ENCODE results near the gene DNM1.

Gene DNM1

GRCh38 chr9:128242124-128242523 lies 38.9 kb downstream of the DNM1 start:
- no peak for FAIRE-seq

DNA sequence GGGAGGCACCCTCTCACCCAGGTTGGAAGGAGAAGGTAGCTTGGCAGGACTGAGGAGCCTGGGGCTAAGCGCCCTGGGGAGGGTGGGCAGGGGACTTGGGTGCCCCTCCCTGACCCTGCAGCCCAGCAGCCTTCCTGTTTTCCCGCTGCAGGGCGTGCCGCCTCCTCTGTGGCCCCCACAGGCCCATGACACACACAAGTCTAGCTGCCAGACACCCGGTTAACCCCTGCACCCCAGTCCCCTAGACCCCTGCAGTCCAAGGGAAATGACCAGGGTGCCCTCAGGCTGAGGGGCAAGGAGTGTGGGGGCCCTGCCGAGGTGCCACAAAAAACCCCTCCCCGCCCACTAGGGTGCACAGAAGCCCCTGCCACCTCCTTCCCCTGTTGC lies 39.6 kb downstream of the DNM1 start:
- FAIRE-seq (no peak), DNase-seq (ENCODE audit: insufficient read length) (no peak)
- TF ChIP-seq POLR2AphosphoS5 (IDR thresholded peaks at IDR 0.05; ENCODE audit: low read depth, low read length), result no peak
- no peak for TF ChIP-seq TAF1 (IDR thresholded peaks at IDR 0.05; ENCODE audit: borderline replicate concordance, low read depth, low read length)
- TF ChIP-seq POLR2A (IDR thresholded peaks at IDR 0.05; ENCODE audit: low read depth, low read length), result no peak

More at GRCh38 chr9:128242124-128242523, 38.9 kb downstream of the DNM1 start:
- no peak for DNase-seq (ENCODE audit: insufficient read length)
- TF ChIP-seq TAF1 (IDR thresholded peaks at IDR 0.05; ENCODE audit: borderline replicate concordance, low read depth, low read length) (no peak), POLR2AphosphoS5 (IDR thresholded peaks at IDR 0.05; ENCODE audit: low read depth, low read length) (no peak), POLR2A (IDR thresholded peaks at IDR 0.05; ENCODE audit: low read depth, low read length) (no peak)

DNA sequence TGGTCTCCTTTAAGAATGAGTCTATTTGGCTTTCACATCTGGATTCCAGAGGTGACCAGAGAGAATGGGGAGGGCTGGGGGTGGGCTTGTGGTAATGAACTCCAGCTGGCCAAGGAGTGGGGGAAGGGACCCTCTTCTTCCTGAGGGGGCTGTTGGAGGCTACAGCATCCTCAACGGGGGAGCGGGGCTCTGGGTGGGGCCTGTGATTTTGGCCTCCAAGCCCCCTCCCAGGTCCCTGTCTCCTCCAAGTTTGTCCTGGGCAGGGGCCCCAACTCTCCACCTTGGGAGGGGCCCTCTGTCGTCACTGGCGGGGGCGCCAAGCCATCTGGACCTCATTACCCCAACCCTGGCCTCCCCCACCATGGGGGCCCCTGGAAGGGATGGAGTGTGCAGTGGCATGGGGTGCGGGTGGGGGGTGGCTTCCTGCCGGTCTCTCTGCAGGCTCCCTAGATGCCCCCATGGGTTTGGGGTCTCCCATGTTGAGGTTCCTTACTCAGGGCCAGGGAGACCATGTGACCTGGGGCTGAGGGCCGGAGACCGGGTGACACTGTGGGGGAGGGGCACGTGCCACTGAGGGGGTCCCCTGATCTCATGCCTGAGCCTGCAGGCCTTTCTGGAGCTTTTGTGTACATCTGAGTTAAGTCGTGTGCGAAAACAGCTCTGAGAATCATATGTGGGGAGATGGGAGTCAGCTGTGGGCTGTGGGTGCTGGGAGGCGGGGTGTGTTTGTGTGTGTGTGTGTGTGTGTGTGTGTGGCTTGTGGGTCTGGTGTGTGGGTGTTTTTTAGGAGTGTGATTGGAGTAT lies 40.2 kb downstream of the DNM1 start:
- TF ChIP-seq POLR2A (IDR thresholded peaks at IDR 0.05; ENCODE audit: low read depth, low read length) (no peak), POLR2AphosphoS5 (IDR thresholded peaks at IDR 0.05; ENCODE audit: low read depth, low read length) (no peak), TAF1 (IDR thresholded peaks at IDR 0.05; ENCODE audit: borderline replicate concordance, low read depth, low read length) (no peak)
- FAIRE-seq, result no peak
- no peak for DNase-seq (ENCODE audit: insufficient read length)

GRCh38 chr9:128244091-128244836 lies 41.1 kb downstream of the DNM1 start:
- DNase-seq (ENCODE audit: insufficient read length), result no peak
- TF ChIP-seq POLR2A (IDR thresholded peaks at IDR 0.05; ENCODE audit: low read depth, low read length), result no peak
- no peak for TF ChIP-seq POLR2AphosphoS5 (IDR thresholded peaks at IDR 0.05; ENCODE audit: low read depth, low read length)
- FAIRE-seq, result no peak

DNA sequence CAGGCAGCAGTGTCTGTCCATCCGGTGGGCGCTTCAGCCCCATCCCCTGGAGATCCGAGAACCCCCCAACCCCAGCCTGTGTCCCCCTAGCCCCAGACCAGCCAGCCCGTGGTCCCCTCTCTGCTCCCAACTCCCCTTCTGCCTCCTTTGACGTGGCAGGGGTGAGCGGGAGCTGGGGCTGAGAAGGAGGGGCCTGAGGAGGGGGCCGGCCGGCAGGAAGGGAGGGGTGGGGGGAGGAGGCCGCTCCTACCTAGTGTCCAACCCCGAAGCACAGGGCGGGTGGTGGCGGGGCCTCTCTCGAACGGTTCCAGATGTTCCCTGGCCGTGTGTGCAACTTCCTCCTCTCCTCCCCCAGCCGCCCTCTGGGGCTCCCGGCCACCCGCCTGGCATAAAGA lies 41.7 kb downstream of the DNM1 start:
- FAIRE-seq (no peak), DNase-seq (ENCODE audit: insufficient read length) (no peak)
- TF ChIP-seq TAF1 (IDR thresholded peaks at IDR 0.05; ENCODE audit: borderline replicate concordance, low read depth, low read length) (no peak), POLR2AphosphoS5 (IDR thresholded peaks at IDR 0.05; ENCODE audit: low read depth, low read length) (no peak), POLR2A (IDR thresholded peaks at IDR 0.05; ENCODE audit: low read depth, low read length) (no peak)

- TF ChIP-seq POLR2AphosphoS5 (IDR thresholded peaks at IDR 0.05; ENCODE audit: low read depth, low read length) (no peak), POLR2A (IDR thresholded peaks at IDR 0.05; ENCODE audit: low read depth, low read length) (no peak), TAF1 (IDR thresholded peaks at IDR 0.05; ENCODE audit: borderline replicate concordance, low read depth, low read length) (no peak)
- DNase-seq (ENCODE audit: insufficient read length), result no peak
- FAIRE-seq, result no peak
Observed at GRCh38 chr9:128245421-128246151, 42.4 kb downstream of the DNM1 start.

GRCh38 chr9:128246471-128246870 lies 43.3 kb downstream of the DNM1 start:
- no peak for DNase-seq (ENCODE audit: insufficient read length)
- TF ChIP-seq POLR2A (IDR thresholded peaks at IDR 0.05; ENCODE audit: low read depth, low read length) (no peak), TAF1 (IDR thresholded peaks at IDR 0.05; ENCODE audit: borderline replicate concordance, low read depth, low read length) (no peak), POLR2AphosphoS5 (IDR thresholded peaks at IDR 0.05; ENCODE audit: low read depth, low read length) (no peak)
- no peak for FAIRE-seq

GRCh38 chr9:128247226-128247803 lies 44.1 kb downstream of the DNM1 start:
- DNase-seq (ENCODE audit: insufficient read length) (no peak), FAIRE-seq (no peak)
- TF ChIP-seq POLR2AphosphoS5 (IDR thresholded peaks at IDR 0.05; ENCODE audit: low read depth, low read length) (no peak), TAF1 (IDR thresholded peaks at IDR 0.05; ENCODE audit: borderline replicate concordance, low read depth, low read length) (no peak), POLR2A (IDR thresholded peaks at IDR 0.05; ENCODE audit: low read depth, low read length) (no peak)

- DNase-seq (ENCODE audit: insufficient read length), result no peak
- FAIRE-seq, result no peak
- TF ChIP-seq POLR2AphosphoS5 (IDR thresholded peaks at IDR 0.05; ENCODE audit: low read depth, low read length), result no peak
- no peak for TF ChIP-seq POLR2A (IDR thresholded peaks at IDR 0.05; ENCODE audit: low read depth, low read length)
- TF ChIP-seq TAF1 (IDR thresholded peaks at IDR 0.05; ENCODE audit: borderline replicate concordance, low read depth, low read length), result no peak
Observed at GRCh38 chr9:128249558-128249907, 46.4 kb downstream of the DNM1 start.

DNA sequence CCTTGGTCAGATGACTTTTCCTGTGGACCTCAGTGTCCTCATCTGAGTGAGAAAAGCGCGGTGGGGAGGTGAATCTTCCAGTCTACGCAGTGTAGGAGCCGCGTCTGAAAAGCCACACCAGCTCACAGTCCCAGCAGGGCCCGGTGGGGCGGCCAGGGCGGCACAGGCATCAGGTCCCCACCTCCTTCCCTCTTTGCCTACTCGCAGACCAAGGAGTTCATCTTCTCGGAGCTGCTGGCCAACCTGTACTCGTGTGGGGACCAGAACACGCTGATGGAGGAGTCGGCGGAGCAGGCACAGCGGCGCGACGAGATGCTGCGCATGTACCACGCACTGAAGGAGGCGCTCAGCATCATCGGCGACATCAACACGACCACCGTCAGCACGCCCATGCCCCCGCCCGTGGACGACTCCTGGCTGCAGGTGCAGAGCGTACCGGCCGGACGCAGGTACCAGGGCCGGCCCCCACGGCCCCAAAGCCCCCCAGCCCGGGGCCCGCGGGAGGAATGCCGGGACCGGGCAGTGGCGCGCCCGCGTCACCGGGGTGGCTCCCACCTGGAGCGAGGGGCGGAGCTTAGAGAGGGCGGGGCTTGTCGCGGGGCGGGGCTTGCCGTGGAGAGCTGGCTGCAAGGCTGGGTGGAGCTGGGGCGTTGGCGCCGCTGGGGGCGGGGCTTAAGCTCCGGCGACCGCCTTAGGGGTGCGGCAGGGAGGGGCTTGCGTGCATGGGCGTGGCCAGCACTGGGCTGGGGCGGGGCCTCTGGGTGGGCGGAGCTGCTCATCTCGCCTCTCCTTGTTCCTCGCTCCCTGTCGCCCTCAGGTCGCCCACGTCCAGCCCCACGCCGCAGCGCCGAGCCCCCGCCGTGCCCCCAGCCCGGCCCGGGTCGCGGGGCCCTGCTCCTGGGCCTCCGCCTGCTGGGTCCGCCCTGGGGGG lies 47.0 kb downstream of the DNM1 start:
- TF ChIP-seq POLR2AphosphoS5 (IDR thresholded peaks at IDR 0.05; ENCODE audit: low read depth, low read length) (no peak), TAF1 (IDR thresholded peaks at IDR 0.05; ENCODE audit: borderline replicate concordance, low read depth, low read length) (no peak), POLR2A (IDR thresholded peaks at IDR 0.05; ENCODE audit: low read depth, low read length) (no peak)
- DNase-seq (ENCODE audit: insufficient read length) (peak; percentile 93), FAIRE-seq (peak; percentile 30)
